Measurements from ENCODE around the gene EIF4G3.
"Not testable (repeated sequence)": the region's sequence is repeated elsewhere in the genome, so short reads cannot be mapped to it uniquely, and the experiment has no call there.

Gene EIF4G3

DNA sequence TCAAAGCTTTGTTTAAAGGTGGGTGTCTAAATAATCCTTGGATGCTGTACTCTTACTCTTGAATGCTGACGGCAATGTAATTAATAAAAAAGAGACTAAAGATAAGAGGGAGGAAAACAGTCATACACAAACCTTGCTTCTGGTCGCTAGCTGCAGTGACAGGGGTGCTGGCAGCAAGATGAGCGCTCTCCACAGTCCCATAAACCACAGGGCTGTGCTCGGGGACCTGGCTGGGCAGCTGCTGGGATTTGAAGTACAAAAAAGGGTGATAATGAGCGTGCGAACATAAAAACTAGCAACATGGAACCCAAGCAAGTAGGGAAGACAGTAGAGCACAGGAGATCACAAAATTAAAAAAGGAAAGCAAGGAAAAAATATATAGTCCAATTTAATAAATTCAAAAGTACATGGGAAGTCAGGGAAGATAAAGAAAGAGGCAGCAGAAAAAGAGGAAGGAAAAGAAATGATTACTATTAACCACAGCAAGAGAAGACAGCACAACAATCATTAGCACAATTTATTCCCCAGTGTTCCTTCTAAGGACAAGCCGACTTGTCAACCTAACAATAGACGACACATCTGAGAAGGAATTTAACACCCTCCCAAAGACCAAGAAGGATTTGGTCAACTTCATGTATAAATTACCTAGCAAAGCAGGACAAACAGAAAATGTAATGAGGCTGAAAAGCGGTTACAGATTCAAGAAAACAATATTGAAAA is 226.7 kb downstream of the EIF4G3 start:
- DNase-seq (ENCODE audit: low read depth in 2 of 2) = no peak

DNA sequence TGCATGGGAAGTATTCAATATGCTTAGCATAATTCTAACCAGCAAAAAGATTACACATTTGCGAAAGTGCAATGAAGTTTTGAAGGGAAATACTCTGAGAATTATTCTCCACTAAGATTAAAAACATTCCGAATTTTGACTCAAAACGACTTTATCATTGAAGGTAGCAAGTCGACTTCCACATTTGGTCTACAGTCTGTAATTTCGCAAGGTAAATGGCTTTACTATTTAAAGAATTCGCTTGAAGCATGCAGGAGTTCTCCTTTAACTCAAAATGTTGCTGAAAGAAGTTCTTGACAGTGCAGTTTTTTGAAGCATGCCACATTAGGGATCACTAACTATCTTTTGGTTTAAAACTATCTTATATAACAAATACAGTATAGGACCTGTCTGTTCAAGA is 228.6 kb downstream of the EIF4G3 start:
- DNase-seq (ENCODE audit: low read depth in 2 of 2) = no peak

DNA sequence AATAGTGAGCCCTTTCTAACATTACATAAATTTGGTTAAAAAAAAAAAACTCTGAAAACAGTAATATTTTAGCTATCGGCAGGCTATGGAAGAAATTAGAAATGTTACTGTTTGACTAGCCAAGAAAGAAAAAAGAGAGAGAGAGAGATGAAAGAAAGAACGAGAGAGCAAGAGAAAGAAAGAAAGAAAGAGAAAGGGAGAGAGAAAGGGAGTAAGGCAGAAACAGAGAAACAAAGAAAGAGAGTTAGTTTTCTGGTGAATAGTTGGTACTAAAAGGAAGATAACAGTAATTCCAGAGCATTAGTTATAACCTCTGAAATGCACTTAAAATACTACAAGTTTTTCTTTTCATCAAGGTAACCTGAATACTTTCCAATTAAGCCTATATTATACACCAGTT is 229.3 kb downstream of the EIF4G3 start:
- no peak for DNase-seq (ENCODE audit: low read depth in 2 of 2)

DNA sequence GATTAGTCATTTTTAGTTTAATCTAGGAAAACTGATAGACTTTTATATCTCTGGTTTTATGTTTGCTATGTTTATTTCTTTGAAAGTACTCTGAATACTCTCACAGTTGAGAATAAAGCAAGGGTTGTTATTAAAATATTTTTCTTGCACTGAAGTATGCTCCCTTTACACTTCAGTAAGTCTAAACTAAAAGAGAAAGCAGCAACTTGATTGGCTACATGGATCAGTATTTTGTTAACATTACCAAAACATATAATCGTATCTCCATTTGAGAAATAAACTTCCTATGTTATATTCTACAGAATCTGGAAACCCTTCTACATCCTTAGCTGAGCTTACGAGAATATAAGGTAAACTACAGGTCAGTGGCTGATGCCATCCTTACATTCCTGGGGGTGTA is 240.1 kb downstream of the EIF4G3 start:
- no peak for DNase-seq (ENCODE audit: low read depth in 2 of 2)

DNA sequence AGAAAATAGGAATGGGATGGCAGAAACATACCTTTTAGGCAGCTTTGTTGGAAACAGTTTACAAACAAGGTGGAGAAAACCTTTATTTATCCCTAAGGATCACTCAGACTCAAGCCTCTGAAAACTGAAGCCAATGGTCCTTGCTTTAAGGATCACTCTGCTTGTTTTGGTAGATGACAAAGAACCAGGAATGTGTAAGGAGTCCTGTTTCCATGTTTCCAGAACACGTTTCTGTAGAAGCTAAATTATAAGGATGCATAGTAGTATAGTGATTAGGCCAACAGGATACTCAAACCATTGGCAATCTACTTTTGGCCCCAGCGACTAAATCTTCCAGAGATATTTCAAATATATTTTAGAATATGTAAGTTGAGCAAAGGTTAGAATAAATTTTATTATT is 240.5 kb downstream of the EIF4G3 start:
- no peak for DNase-seq (ENCODE audit: low read depth in 2 of 2)

DNA sequence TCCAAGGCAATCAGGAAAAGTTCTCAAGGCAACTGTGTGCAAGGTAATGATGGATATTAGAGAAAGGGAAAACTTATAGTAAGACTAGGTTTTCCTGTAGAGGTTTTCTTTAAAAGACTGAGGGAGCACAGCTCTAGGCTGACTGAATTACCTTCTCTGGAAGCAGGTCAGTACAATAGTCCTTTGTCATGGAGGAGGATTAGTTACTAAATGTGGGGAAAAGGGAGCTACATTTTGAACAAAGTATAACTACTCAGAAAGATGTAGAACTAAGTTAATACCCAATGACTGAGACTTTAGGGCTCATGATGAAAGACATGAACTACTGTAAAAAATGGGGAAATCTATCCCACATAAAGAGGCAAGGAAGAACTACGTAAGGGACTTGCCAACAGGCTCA is 241.0 kb downstream of the EIF4G3 start:
- DNase-seq (ENCODE audit: low read depth in 2 of 2) = no peak

DNA sequence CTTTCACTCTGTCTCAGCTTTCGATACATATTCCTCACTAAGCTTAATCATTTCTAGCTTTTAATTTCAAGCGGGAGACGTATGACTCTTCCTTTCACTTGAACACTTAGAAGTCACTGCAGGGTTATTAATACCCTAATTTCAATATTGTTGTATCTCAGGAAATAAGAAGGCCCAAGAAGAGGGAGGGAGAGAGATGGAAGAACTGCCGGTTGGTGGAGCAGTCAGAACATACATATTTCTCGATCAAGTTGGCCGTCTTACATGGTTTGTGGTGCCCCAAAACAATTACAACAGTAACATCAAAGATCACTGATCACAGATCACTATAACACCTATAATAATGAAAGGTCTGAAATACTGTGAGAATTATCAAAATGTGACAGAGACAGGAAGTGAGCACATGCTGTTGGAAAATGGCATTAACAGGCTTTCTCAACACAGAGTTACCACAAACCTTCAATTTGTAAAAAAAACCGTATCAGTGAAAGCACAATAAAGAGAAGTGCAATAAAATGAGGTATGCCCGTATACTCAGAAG is 244.2 kb downstream of the EIF4G3 start:
- DNase-seq (ENCODE audit: low read depth in 2 of 2) = no peak

DNA sequence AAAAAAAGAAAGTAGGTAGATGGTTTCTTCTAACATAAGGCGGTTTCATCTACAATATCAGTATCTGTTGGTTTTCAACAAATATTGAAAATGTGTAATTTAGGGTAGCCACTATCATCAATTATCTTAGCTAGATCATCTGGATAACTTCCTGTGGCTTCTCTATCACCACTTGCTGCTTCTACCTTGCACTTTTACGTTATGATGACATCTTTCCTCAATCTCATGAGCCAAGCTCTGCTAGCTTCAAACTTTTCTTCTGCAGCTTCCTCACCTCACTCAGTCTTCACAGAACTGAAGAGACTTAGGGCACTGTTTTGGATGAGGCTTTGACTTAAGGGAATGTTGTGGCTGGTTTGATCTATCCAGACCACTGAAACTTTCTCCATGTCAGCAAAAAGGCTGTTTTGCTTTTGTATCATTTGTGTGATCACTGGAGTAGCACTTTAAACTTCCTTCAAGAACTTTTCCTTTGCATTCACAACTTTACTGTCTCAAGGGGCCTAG is 244.7 kb downstream of the EIF4G3 start:
- no peak for DNase-seq (ENCODE audit: low read depth in 2 of 2)

DNA sequence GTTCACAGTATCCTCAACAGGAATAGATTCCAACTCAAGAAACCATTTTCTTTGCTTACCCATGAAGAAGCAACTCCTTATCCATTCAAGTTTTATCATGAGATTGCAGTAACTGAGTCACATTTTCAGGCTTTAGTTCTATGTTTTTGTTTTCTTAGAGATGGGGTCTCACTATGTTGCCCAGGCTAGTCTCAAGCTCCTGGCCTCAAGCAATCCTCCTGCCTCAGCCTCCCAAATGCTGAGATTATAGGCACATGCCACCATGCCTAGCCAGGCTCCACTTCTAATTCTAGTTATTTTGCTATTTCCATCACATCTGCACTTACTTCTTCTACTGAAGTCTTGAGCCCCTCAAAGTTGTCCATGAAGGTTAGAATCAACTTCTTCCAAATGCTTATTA is 246.3 kb downstream of the EIF4G3 start:
- no peak for DNase-seq (ENCODE audit: low read depth in 2 of 2)

DNA sequence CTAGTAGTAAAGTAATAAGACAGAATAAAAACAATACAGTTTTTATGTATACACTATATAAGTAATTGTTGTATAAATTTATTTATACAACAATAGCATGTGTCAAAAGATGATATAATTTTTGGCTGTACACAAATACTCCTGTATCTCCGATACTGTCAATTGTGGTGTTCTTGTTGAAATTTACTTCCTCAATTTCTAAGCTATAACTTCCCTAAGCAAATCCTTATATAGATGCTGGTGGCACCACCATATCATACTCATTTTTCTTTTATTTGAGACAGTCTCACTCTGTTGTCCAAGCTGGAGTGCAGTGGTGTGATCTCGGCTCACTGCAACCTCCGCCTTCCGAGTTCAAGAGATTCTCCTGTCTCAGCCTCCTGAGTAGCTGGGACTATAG is 248.6 kb downstream of the EIF4G3 start:
- no peak for DNase-seq (ENCODE audit: low read depth in 2 of 2)

DNA sequence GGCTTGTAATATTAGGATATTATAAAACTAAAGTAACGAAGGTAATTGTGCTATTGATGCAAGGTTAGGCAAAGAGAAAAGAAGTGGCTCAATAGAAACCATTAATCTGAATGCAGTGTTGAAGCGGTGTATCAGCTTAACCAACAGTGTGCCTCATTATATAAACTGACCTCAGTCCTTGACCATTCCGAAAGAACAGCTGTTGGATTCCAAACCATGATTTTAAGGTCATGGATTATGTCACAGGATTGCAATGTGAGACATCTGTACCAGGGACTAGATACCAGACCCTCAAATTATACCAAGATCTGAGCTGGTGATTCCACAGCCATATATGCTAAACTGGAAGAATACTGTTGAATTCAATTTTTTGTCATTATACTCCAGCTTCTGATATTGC is 255.4 kb downstream of the EIF4G3 start:
- no peak for DNase-seq (ENCODE audit: low read depth in 2 of 2)

DNA sequence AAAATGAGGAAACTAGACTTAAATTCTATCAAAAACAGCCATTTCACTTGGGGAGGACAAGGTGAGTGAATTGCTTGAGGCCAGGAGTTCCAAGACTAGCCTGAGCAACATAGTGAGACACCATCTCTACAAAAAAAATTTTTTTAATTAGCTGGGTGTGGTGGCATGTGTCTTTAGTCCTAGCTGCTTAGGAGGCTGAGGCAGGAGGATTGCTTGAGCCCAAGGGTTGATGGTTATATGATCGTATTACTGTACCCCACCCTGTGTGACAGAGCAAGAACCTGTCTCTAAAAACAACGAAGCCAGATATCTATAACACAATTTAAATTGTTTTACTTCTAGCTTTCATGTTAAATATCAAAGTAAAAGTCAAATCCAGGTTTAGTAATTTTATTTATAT is 263.5 kb downstream of the EIF4G3 start:
- DNase-seq (ENCODE audit: low read depth in 2 of 2) = no peak

DNA sequence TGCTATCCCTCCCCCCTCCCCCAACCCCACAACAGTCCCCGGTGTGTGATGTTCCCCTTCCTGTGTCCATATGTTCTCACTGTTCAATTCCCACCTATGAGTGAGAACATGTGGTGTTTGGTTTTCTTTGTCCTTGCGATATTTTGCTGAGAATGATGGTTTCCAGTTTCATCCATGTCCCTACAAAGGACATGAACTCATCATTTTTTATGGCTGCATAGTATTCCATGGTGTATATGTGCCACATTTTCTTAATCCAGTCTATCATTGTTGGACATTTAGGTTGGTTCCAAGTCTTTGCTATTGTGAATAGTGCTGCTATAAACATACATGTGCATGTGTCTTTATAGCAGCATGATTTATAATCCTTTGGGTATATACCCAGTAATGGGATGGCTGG is 269.2 kb downstream of the EIF4G3 start:
- DNase-seq (ENCODE audit: low read depth in 2 of 2) = not testable (repeated sequence)

DNA sequence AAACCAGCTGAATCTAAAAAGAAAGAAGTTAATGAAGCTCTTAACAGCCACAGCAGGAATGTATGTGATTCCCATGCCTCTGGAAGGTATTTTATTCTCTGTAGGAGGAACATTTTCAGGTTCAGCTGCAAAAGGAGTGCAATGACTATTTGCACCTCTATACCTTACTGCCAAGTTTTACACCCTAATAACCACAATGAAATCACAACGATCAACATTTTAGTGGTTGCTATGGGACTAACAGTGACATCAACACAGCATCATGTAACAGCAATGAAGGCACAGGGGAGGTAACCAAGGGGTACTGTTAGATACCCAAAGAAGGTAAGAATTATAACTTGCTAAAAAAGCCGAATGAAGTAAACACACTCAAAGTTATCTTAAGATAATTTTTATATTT is 273.3 kb downstream of the EIF4G3 start:
- DNase-seq (ENCODE audit: low read depth in 2 of 2) = no peak

DNA sequence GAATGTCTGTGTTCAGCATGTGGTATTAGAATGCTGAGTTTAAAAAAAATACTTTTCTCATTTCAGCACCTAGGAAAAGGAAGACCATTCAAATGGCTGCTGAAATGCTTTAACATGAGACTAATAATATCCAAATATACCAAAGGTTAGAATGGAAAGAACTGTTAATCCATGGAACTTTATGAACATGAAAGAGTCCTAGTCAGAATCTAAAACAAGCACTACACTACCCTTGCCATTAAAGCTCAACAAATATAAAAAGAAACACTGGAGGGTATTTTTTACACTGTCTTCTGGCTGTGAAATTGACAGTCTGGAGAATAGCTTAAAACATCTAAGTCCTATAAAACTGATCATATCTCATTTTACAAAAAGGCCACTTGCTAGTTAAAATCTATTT is 276.6 kb downstream of the EIF4G3 start:
- DNase-seq (ENCODE audit: low read depth in 2 of 2) = no peak

DNA sequence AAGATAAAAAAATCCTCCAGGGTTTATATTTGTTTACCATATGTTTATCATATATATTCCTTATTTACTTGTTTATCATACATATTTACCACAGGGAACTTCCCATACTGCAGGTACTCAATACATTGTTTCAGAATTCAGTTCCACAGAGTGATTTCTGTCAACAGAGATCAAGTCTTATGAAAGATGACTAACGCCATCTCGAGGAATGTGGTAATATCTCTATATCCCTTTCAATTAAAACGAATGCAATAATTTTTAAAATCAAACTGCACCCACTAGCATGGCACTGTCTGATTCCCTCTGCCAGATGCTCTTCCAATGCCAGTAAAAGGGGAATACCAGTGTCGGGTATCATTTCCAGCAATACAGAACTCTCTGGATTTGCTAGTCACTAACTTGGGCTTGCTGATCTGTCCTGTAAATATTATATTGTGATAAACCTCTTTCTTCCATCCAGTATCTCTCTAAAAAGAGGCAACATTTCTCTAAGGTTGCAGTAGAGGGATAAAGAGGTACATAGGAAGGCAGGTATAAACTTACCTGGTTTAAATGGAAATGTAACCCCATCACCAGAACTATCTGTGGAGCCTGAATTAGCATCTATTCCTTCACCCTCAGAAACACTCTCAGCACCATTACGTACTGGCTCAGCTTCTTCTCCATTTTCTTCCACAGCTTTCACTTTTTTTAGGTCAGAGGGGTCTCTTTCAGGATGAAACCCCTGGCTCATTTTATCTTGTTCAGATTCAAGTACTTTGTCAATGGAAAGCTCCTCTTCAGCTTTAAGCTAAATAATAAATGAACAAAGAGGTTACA is 277.3 kb downstream of the EIF4G3 start:
- no peak for DNase-seq (ENCODE audit: low read depth in 2 of 2)

DNA sequence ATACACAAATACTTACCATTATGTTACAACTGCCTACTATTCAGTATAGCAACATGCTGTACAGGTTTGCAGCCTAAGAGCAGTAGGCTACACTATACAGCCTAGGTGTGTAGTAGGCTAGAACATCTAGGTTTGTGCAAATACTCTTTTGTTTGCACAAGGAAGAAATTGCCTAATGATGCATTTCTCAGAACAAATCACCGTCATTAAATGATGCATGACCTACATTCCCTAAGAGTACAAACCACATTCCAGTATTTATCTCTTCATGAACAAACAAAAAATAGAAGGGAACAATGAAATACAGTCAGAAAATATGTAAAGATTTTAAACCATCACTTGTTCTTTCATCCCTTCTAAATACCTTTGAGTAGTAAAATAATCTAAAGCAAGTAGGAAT is 279.9 kb downstream of the EIF4G3 start:
- no peak for DNase-seq (ENCODE audit: low read depth in 2 of 2)

DNA sequence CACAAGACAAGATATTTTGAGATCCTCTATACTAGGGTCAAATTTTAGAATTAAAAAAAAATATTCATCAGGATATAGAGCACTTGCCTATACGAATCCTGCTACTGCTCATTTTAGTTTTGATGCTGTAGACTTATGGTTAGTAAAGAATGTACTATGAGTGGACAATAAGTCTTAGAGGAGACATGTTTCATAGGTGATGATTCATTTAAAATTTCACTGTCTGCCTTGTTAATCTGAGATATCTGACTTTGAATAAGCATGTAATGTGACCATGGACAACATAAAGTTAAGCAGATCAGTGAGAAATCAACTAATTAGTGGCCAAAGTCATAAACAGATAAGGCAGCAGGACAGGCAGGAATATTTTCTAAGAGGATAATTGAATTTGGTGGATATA is 282.8 kb downstream of the EIF4G3 start:
- DNase-seq (ENCODE audit: low read depth in 2 of 2) = no peak

DNA sequence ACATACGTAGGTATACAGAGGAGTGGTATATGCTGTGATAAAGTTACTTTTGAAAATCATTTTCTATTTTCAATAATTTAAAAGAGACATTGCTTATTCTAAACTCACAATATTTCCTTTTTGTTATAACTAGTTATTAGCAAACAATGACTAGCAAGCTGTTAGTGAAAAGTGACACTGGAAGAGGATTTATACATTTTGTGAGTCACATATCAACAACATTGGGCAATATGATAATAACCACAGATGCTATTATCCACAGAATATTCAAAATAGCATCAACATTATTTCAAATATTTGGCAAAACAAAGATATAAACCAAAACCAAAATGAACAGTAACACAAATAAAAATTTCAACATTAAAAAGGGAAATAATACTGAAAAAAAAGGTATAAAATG is 285.6 kb downstream of the EIF4G3 start:
- DNase-seq (ENCODE audit: low read depth in 2 of 2) = no peak

DNA sequence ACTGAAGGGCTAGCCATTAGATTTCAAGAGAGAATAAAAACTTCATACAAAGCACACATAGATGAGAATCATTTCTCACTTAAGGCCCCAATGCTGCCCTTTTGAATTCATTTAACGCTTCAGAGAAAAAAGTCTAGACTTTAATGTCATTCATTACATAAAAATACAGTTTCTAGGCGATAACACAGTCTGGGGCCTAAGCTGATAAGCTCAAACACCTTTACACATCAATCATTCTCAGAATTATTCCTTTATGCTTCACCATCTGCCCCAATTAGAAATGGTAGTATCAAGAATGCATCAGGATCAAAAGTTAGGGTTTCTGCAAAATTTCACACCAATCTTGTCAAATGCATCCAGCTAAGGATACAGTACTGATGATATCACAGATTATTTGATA is 289.5 kb downstream of the EIF4G3 start:
- DNase-seq (ENCODE audit: low read depth in 2 of 2) = no peak

DNA sequence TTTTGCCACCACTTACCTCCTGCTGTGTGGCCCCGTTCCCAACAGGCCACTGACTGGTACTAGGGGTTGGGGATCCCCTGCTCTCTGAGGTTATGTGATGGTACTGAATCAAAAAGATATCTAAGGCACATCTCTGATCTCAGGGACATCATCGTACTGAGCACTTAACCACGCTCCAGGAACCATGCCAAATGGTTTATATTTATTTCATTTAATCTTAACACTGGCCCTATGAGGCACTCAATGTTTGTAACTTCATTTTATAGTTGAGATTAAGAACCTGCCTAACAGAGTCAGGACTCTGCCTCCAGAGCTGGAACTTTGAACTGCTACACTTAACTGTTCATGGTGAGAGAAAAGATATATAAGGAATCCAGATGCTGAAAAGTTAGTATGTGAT is 291.6 kb downstream of the EIF4G3 start:
- no peak for DNase-seq (ENCODE audit: low read depth in 2 of 2)

DNA sequence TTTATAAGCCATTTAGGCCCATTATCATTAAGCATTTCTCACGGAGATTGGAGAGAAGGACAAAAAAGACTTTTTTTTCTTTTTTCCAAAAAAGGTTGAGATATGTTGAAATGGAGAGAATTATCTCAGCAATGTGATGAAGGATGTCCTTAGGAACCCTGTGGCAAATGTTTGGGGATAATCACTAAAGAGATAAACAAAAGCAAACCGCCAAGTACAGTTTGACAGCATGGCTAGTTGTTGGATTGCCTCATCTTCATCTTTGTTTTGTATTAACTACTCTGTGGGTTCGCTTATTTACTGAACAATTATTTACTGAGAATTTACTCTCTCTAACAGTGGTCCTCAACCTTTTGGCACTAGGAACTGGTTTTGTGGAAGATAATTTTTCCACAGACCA is 292.2 kb downstream of the EIF4G3 start:
- no peak for DNase-seq (ENCODE audit: low read depth in 2 of 2)

DNA sequence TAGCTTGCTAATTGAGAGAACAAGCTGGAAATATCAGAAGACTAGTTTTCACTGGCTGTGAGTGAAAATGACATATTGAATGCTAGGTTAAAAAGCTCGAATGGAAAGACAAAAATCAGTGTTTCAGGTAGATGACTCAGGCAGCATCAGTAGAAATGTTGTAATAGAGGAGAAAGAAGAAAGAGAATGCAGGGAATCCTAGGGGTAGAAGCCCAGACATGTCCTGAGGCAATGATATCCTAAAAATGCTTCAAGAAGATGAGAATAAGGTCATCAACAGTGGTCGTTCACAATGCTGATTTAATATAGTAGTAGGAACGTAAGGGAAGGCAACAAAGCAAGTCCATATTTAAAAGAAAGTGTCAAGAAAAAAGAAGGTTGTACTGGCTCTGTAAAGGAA is 292.9 kb downstream of the EIF4G3 start:
- no peak for DNase-seq (ENCODE audit: low read depth in 2 of 2)
